ENCODE results near the gene SH2D1B. TPM values are rescaled to one million over a fixed set of nuclear protein-coding genes. Genes with fewer than 3 reads are reported as not detected.
"Not testable (repeated sequence)": the region's sequence is repeated elsewhere in the genome, so short reads cannot be mapped to it uniquely, and the experiment has no call there.

SH2D1B gene
- polyA plus RNA-seq (2012; ENCODE audit: insufficient read depth, insufficient read length) = not detected

- no peak for DNase-seq (ENCODE audit: low read depth, low spot score)
- H3K4me3 ChIP-seq (ENCODE audit: low read length) = no peak within 1 kb of the TSS
These were observed at the start of gene SH2D1B for GRCh38 chr1:162412002-162412401. Gene SH2D1B (minus strand): TSS chr1:162412136. CDS start chr1:162412016, 120 bp downstream.

GRCh38 chr1:162458236-162458635 lies 46.3 kb upstream of the SH2D1B start:
- H3K4me3 ChIP-seq (ENCODE audit: low read length) = no peak overlapping the region
- DNase-seq (ENCODE audit: low read depth, low spot score) = no peak

- no peak for DNase-seq (ENCODE audit: low read depth, low spot score)
- no peak overlapping the region for H3K4me3 ChIP-seq (ENCODE audit: low read length)
These were observed 44.4 kb upstream of the SH2D1B start for GRCh38 chr1:162456323-162456722.

GRCh38 chr1:162454361-162454760 lies 42.4 kb upstream of the SH2D1B start:
- DNase-seq (ENCODE audit: low read depth, low spot score) = not testable (repeated sequence)

GRCh38 chr1:162446946-162447345 lies 35.0 kb upstream of the SH2D1B start:
- no peak for DNase-seq (ENCODE audit: low read depth, low spot score)
- H3K4me3 ChIP-seq (ENCODE audit: low read length) = no peak overlapping the region

More at GRCh38 chr1:162454361-162454760, 42.4 kb upstream of the SH2D1B start:
- H3K4me3 ChIP-seq (ENCODE audit: low read length) = not testable (repeated sequence)

- DNase-seq (ENCODE audit: low read depth, low spot score) = no peak
- no peak overlapping the region for H3K4me3 ChIP-seq (ENCODE audit: low read length)
These were observed 33.0 kb upstream of the SH2D1B start for GRCh38 chr1:162444903-162445302.

- H3K4me3 ChIP-seq (ENCODE audit: low read length); DNase-seq (ENCODE audit: low read depth, low spot score): not testable (repeated sequence)
These were observed 21.2 kb upstream of the SH2D1B start for GRCh38 chr1:162432977-162433713.

GRCh38 chr1:162430583-162430982 lies 18.6 kb upstream of the SH2D1B start:
- DNase-seq (ENCODE audit: low read depth, low spot score) = no peak
- no peak overlapping the region for H3K4me3 ChIP-seq (ENCODE audit: low read length)

GRCh38 chr1:162422662-162423375 lies 10.9 kb upstream of the SH2D1B start:
- H3K4me3 ChIP-seq (ENCODE audit: low read length) = no peak overlapping the region
- no peak for DNase-seq (ENCODE audit: low read depth, low spot score)

- no peak for DNase-seq (ENCODE audit: low read depth, low spot score)
- H3K4me3 ChIP-seq (ENCODE audit: low read length) = no peak overlapping the region
These were observed 9.6 kb upstream of the SH2D1B start for GRCh38 chr1:162421258-162422164.

- no peak for DNase-seq (ENCODE audit: low read depth, low spot score)
These were observed 8.2 kb upstream of the SH2D1B start for GRCh38 chr1:162420120-162420519.

GRCh38 chr1:162419450-162419931 lies 7.6 kb upstream of the SH2D1B start:
- H3K4me3 ChIP-seq (ENCODE audit: low read length); DNase-seq (ENCODE audit: low read depth, low spot score): not testable (repeated sequence)

More at GRCh38 chr1:162420120-162420519, 8.2 kb upstream of the SH2D1B start:
- no peak overlapping the region for H3K4me3 ChIP-seq (ENCODE audit: low read length)

GRCh38 chr1:162418584-162418983 lies 6.6 kb upstream of the SH2D1B start:
- DNase-seq (ENCODE audit: low read depth, low spot score); H3K4me3 ChIP-seq (ENCODE audit: low read length): not testable (repeated sequence)

GRCh38 chr1:162417650-162418049 lies 5.7 kb upstream of the SH2D1B start:
- no peak overlapping the region for H3K4me3 ChIP-seq (ENCODE audit: low read length)

GRCh38 chr1:162416909-162417308 lies 5.0 kb upstream of the SH2D1B start:
- DNase-seq (ENCODE audit: low read depth, low spot score) = no peak
- no peak overlapping the region for H3K4me3 ChIP-seq (ENCODE audit: low read length)

More at GRCh38 chr1:162417650-162418049, 5.7 kb upstream of the SH2D1B start:
- no peak for DNase-seq (ENCODE audit: low read depth, low spot score)

- H3K4me3 ChIP-seq (ENCODE audit: low read length) = no peak overlapping the region
- no peak for DNase-seq (ENCODE audit: low read depth, low spot score)
These were observed 4.3 kb upstream of the SH2D1B start for GRCh38 chr1:162416215-162416614.

- DNase-seq (ENCODE audit: low read depth, low spot score) = no peak
- H3K4me3 ChIP-seq (ENCODE audit: low read length) = no peak overlapping the region
These were observed 4.4 kb downstream of the SH2D1B start for GRCh38 chr1:162407539-162407938.

- DNase-seq (ENCODE audit: low read depth, low spot score) = no peak
- no peak overlapping the region for H3K4me3 ChIP-seq (ENCODE audit: low read length)
These were observed 5.1 kb downstream of the SH2D1B start for GRCh38 chr1:162406811-162407210.

- no peak overlapping the region for H3K4me3 ChIP-seq (ENCODE audit: low read length)
- no peak for DNase-seq (ENCODE audit: low read depth, low spot score)
These were observed 6.1 kb downstream of the SH2D1B start for GRCh38 chr1:162405800-162406199.
